Hematopoietic multipotent progenitor cell treated with erythropoietin and hydrocortisone succinate and interleukin-3 and kit ligand, for 6 days (in vitro differentiated cells): Measurements from ENCODE around the gene VPS45.
"Not testable (repeated sequence)": the region's sequence is repeated elsewhere in the genome, so short reads cannot be mapped to it uniquely, and the experiment has no call there.

Experiments
- DNase-seq: peaks from one replicate; pipeline ENCODE4 v3.0.0-alpha.2; 2015

Gene VPS45

GRCh38 chr1:150067184-150068108, at the start of gene VPS45:
VPS45 (plus strand) TSS chr1:150067776; CDS start chr1:150067858, 82 bp downstream.
- DNase-seq = peak; percentile 96

GRCh38 chr1:150018165-150018564, 49.4 kb upstream of the VPS45 start:
- DNase-seq = no peak

- DNase-seq = no peak
Observed at GRCh38 chr1:150020711-150021110, 46.9 kb upstream of the VPS45 start.

GRCh38 chr1:150021191-150021694, 46.3 kb upstream of the VPS45 start:
- no peak for DNase-seq

GRCh38 chr1:150022357-150022756, 45.2 kb upstream of the VPS45 start:
- DNase-seq = no peak

GRCh38 chr1:150024156-150024555, 43.4 kb upstream of the VPS45 start:
- no peak for DNase-seq

GRCh38 chr1:150028322-150028721, 39.3 kb upstream of the VPS45 start:
- no peak for DNase-seq

- DNase-seq = no peak
Observed at GRCh38 chr1:150034336-150034735, 33.2 kb upstream of the VPS45 start.

- DNase-seq = no peak
Observed at GRCh38 chr1:150049926-150050325, 17.6 kb upstream of the VPS45 start.

- DNase-seq = no peak
Observed at GRCh38 chr1:150051089-150051373, 16.5 kb upstream of the VPS45 start.

GRCh38 chr1:150051905-150052412, 15.6 kb upstream of the VPS45 start:
- not testable (repeated sequence) for DNase-seq

GRCh38 chr1:150053926-150054325, 13.7 kb upstream of the VPS45 start:
- peak; percentile 30 for DNase-seq

- DNase-seq = not testable (repeated sequence)
Observed at GRCh38 chr1:150055507-150055906, 12.1 kb upstream of the VPS45 start.

GRCh38 chr1:150056407-150056806, 11.2 kb upstream of the VPS45 start:
- no peak for DNase-seq

GRCh38 chr1:150060260-150060659, 7.3 kb upstream of the VPS45 start:
- DNase-seq = no peak

- DNase-seq = no peak
Observed at GRCh38 chr1:150061632-150062101, 5.9 kb upstream of the VPS45 start.

- no peak for DNase-seq
Observed at GRCh38 chr1:150062113-150062512, 5.5 kb upstream of the VPS45 start.

- DNase-seq = no peak
Observed at GRCh38 chr1:150065184-150065871, 2.2 kb upstream of the VPS45 start.

- no peak for DNase-seq
Observed at GRCh38 chr1:150066328-150066727, 1.2 kb upstream of the VPS45 start.

- peak; percentile 50 for DNase-seq
Observed at GRCh38 chr1:150066838-150067183, 765 bp upstream of the VPS45 start.

- DNase-seq = no peak
Observed at GRCh38 chr1:150068109-150068435, 496 bp downstream of the VPS45 start.

GRCh38 chr1:150069923-150070322, 2.3 kb downstream of the VPS45 start:
- no peak for DNase-seq

GRCh38 chr1:150072959-150073358, 5.4 kb downstream of the VPS45 start:
- DNase-seq = peak; percentile 67

GRCh38 chr1:150073516-150073915, 5.9 kb downstream of the VPS45 start:
- DNase-seq = no peak
